OCI-LY1 (cell line): ENCODE measurements around the gene FBXW4.

ENCODE experiments used
- H2AFZ ChIP-seq: fragments of 200-600 bp; sonication (generic), shearing (Covaris generic); 2 replicates; pipeline ENCODE4 v1.6.0; 2014; ENCODE audit warnings: antibody characterized with exemption, mild to moderate bottlenecking, low read length
- H3F3A ChIP-seq: fragments of 200-600 bp; sonication (generic), shearing (Covaris generic); 2 replicates; pipeline ENCODE4 v1.6.0; 2014; ENCODE audit warnings: mild to moderate bottlenecking, antibody characterized with exemption, low read length, moderate library complexity; ENCODE audit not compliant: insufficient read depth
- H3K27ac ChIP-seq: fragments of 200-600 bp; sonication (generic); 2 replicates; pipeline ENCODE4 v1.5.1; 2014; ENCODE audit warnings: low read length, mixed run types, mild to moderate bottlenecking, low read depth; ENCODE audit not compliant: poor library complexity, severe bottlenecking
- H3K27me3 ChIP-seq: fragments of 200-600 bp; sonication (generic); 2 replicates; pipeline ENCODE4 v1.6.0; 2014; ENCODE audit warnings: antibody characterized with exemption, mild to moderate bottlenecking, low read length, moderate library complexity; ENCODE audit not compliant: insufficient read depth
- H3K36me3 ChIP-seq: fragments of 200-600 bp; sonication (generic); 2 replicates; pipeline ENCODE4 v1.6.1; 2014; ENCODE audit warnings: mild to moderate bottlenecking, antibody characterized with exemption, low read length, moderate library complexity, mixed read lengths; ENCODE audit not compliant: insufficient read depth
- H3K4me1 ChIP-seq: fragments of 200-600 bp; sonication (generic); 2 replicates; pipeline ENCODE4 v1.5.1; 2014; ENCODE audit warnings: mild to moderate bottlenecking, low read length, moderate library complexity; ENCODE audit not compliant: insufficient read depth, severe bottlenecking
- H3K4me2 ChIP-seq: fragments of 200-600 bp; sonication (generic), shearing (Covaris generic); 2 replicates; pipeline ENCODE4 v1.6.1; 2014; ENCODE audit warnings: low read length
- H3K4me3 ChIP-seq: fragments of 200-600 bp; sonication (generic); 2 replicates; pipeline ENCODE4 v1.5.1; 2014; ENCODE audit warnings: low read length, low read depth, mild to moderate bottlenecking, mixed read lengths; ENCODE audit not compliant: poor library complexity, severe bottlenecking
- H3K79me2 ChIP-seq: fragments of 200-600 bp; shearing (Covaris generic); 2 replicates; pipeline ENCODE4 v1.6.1; 2016; ENCODE audit warnings: mixed run types, low read length, mixed read lengths; ENCODE audit not compliant: insufficient read depth
- H3K9ac ChIP-seq: fragments of 200-600 bp; sonication (generic), shearing (Covaris generic); 2 replicates; pipeline ENCODE4 v1.6.1; 2014; ENCODE audit warnings: mild to moderate bottlenecking, low read length, mixed read lengths
- H3K9me2 ChIP-seq: fragments of 200-600 bp; sonication (generic), shearing (Covaris generic); 2 replicates; pipeline ENCODE4 v1.6.1; 2014; ENCODE audit warnings: low read depth, mild to moderate bottlenecking, low read length, mixed read lengths
- H3K9me3 ChIP-seq: fragments of 200-600 bp; shearing (Covaris generic); 2 replicates; pipeline ENCODE4 v1.6.1; 2014; ENCODE audit warnings: low read length, mixed read lengths
- H4K20me1 ChIP-seq: fragments of 200-600 bp; sonication (generic), shearing (Covaris generic); 2 replicates; pipeline ENCODE4 v1.6.0; 2016; ENCODE audit warnings: mild to moderate bottlenecking, low read length; ENCODE audit not compliant: insufficient read depth
- EZH2 ChIP-seq: fragments of 200-600 bp; sonication (generic), shearing (Covaris generic); IDR thresholded peaks from 2 replicates; pipeline ENCODE4 v1.8.0; 2017; ENCODE audit warnings: borderline replicate concordance, mixed run types, mild to moderate bottlenecking, antibody characterized with exemption, low read length, moderate library complexity, mixed read lengths
- TF ChIP-seq, protein P1 (sequence below): fragments of 200-600 bp; sonication (generic), shearing (Covaris generic); IDR thresholded peaks from 2 replicates; pipeline ENCODE4 v1.5.1; 2017; ENCODE audit warnings: mild to moderate bottlenecking, antibody characterized with exemption, low read length, moderate library complexity, mixed read lengths

Gene FBXW4

GRCh38 chr10:101710059-101710695, 15.2 kb upstream of the FBXW4 start:
- Histone ChIP-seq H3K4me3 (no peak overlapping the region), H3K9ac (no peak overlapping the region), H3K27ac (no peak overlapping the region), H3K27me3 (no peaks in the 10 kb centered on the region), H3K9me2 (no peaks in the 10 kb centered on the region), H3K79me2 (no peaks in the 10 kb centered on the region), H3K4me2 (no peak overlapping the region), H3K4me1 (no peaks in the 10 kb centered on the region), H4K20me1 (no peaks in the 10 kb centered on the region), H3K9me3 (no peaks in the 10 kb centered on the region), H3K36me3 (no peaks in the 10 kb centered on the region), H3F3A (no peaks in the 10 kb centered on the region), H2AFZ (no peak overlapping the region)
- TF ChIP-seq, protein P1, sequence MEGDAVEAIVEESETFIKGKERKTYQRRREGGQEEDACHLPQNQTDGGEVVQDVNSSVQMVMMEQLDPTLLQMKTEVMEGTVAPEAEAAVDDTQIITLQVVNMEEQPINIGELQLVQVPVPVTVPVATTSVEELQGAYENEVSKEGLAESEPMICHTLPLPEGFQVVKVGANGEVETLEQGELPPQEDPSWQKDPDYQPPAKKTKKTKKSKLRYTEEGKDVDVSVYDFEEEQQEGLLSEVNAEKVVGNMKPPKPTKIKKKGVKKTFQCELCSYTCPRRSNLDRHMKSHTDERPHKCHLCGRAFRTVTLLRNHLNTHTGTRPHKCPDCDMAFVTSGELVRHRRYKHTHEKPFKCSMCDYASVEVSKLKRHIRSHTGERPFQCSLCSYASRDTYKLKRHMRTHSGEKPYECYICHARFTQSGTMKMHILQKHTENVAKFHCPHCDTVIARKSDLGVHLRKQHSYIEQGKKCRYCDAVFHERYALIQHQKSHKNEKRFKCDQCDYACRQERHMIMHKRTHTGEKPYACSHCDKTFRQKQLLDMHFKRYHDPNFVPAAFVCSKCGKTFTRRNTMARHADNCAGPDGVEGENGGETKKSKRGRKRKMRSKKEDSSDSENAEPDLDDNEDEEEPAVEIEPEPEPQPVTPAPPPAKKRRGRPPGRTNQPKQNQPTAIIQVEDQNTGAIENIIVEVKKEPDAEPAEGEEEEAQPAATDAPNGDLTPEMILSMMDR = no peak
- TF ChIP-seq EZH2 = no peak

GRCh38 chr10:101709359-101710058, 14.5 kb upstream of the FBXW4 start:
- no peak overlapping the region for H2AFZ ChIP-seq
- no peak overlapping the region for H3K4me3 ChIP-seq
- no peak overlapping the region for H3K27ac ChIP-seq
- H3K4me1 ChIP-seq = no peaks in the 10 kb centered on the region
- no peak overlapping the region for H3K4me2 ChIP-seq
- no peaks in the 10 kb centered on the region for H3K36me3 ChIP-seq
- no peaks in the 10 kb centered on the region for H4K20me1 ChIP-seq
- H3K27me3 ChIP-seq = no peaks in the 10 kb centered on the region
- no peaks in the 10 kb centered on the region for H3K9me3 ChIP-seq
- no peaks in the 10 kb centered on the region for H3K9me2 ChIP-seq
- no peaks in the 10 kb centered on the region for H3F3A ChIP-seq
- no peak overlapping the region for H3K9ac ChIP-seq
- H3K79me2 ChIP-seq = no peaks in the 10 kb centered on the region
- no peak for TF ChIP-seq EZH2
- TF ChIP-seq, protein P1 = no peak

DNA sequence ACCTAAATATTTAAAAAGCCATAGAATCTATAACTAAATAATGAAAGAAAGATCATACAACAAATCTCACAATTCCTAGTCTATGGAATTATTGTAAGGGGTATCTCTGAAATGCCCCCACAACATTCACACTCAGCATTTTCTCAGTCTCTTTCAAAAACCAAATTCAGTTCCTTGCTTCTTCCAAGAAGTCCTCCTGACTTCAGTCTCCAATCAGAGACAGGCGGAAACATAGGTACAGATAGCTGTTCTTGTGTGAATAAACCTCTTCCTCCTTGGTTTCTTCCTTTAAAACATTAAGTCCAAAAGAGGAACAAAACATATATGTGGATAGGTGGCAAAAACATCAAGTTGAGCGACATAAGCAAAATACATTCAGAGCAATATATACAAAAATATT, 13.9 kb upstream of the FBXW4 start:
- Histone ChIP-seq H3F3A (no peaks in the 10 kb centered on the region), H3K4me1 (no peaks in the 10 kb centered on the region), H2AFZ (no peak overlapping the region), H3K9me3 (no peaks in the 10 kb centered on the region), H3K27me3 (no peaks in the 10 kb centered on the region), H3K4me2 (no peak overlapping the region), H3K79me2 (no peaks in the 10 kb centered on the region), H3K4me3 (no peak overlapping the region), H4K20me1 (no peaks in the 10 kb centered on the region), H3K27ac (no peak overlapping the region), H3K36me3 (no peaks in the 10 kb centered on the region), H3K9me2 (no peaks in the 10 kb centered on the region), H3K9ac (no peak overlapping the region)
- no peak for TF ChIP-seq EZH2
- TF ChIP-seq, protein P1 = no peak
